BE2C (cell line): ENCODE results near the gene DDI2.
"Not testable (repeated sequence)": the region's sequence is repeated elsewhere in the genome, so short reads cannot be mapped to it uniquely, and the experiment has no call there.

Source experiments
- DNase-seq: peaks from one replicate; pipeline ENCODE4 v3.0.0-alpha.2; 2020
- H3K27me3 ChIP-seq: fragments of 250-450 bp; sonication (Bioruptor Pico); 2 replicates; pipeline ENCODE4 v1.5.1; 2020; ENCODE audit warnings: mild to moderate bottlenecking
- H3K36me3 ChIP-seq: fragments of 250-450 bp; sonication (Bioruptor Pico); 2 replicates; pipeline ENCODE4 v1.5.1; 2020; ENCODE audit warnings: mild to moderate bottlenecking
- H3K4me1 ChIP-seq: fragments of 250-450 bp; sonication (Bioruptor Pico); 2 replicates; pipeline ENCODE4 v1.5.1; 2020
- H3K4me3 ChIP-seq: 2 replicates; pipeline ENCODE4 v1.5.1; 2011; ENCODE audit warnings: low read depth, low read length
- H3K9me3 ChIP-seq: fragments of 250-450 bp; sonication (Bioruptor Pico); 2 replicates; pipeline ENCODE4 v1.5.1; 2020
- TF ChIP-seq, protein P1 (sequence below): IDR thresholded peaks from 2 replicates; pipeline ENCODE4 v1.5.1; 2012; ENCODE audit warnings: mild to moderate bottlenecking, low read depth, low read length

DDI2 gene

DNA sequence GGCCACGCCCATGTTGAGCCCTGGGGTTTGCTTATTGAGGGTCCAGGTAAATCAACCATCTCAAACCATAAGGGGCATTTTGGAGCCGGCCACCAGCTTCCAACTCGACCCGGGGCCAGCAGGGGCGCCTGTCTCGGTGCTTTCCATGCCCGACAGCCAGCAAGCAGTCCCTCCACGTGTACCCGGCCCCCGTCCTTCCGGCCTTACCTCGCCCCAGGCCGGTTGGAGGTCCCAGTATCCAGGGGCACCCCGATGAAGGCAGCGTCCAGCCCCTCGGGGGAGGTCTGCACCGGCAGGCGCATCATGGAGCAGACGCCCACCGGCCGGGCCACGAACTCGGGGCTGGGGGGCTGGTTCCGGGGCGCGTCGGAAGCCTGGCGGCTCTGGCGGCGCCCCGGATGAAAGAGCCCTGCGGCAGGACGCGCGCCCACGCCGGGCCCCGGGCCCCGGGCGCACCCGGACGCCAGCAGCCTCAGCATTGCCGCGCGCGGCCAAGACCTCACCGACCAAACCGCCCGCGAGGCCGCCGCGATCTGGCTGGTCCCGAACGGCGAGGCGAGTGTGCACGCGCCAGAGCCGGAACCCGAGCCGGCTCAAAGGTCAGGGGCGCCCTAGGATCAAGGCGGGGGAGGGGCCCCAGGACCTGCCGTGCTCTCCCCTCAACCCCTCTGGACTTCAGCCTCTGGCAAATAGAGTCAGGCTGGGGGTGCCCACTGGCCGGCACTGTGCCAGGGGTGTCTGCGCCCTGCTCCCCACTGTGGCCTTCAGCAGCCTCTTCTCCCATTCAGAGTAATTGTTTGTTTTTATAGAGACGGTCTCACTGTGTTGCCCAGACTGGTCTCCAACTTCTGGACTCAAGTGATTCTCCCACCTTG is 32.5 kb upstream of the DDI2 start, which contains the start of gene AGMAT:
TSS of gene AGMAT (minus strand) at position 563 of the 875 bp plus-strand sequence. CDS start at position 479, 84 bp downstream.
- Histone ChIP-seq H3K27me3 (no peaks in the 10 kb centered on the region), H3K4me3 (peak within 1 kb of the TSS; percentile 53)

DNA sequence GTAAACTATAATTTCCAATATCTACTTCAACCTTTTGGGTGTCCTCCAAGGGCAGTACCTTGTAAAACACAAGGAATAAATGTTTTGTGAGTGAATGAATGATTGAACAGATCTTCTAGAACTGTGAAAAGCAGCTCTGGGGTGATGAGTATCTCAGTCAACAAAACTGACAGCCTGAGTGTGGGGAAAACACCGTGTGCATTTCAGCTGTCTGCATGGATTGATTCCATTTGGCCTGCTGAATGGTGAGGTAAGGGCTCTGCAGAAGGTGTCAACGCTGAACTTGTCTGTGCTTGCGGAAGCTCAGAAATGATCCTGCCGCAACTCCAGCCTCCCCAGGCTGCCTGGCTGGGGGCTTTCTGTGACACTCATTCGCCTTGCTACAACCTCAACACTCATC is 25.0 kb upstream of the DDI2 start:
- no peaks in the 10 kb centered on the region for H3K27me3 ChIP-seq
- no peaks in the 10 kb centered on the region for H3K36me3 ChIP-seq
- TF ChIP-seq, protein P1, sequence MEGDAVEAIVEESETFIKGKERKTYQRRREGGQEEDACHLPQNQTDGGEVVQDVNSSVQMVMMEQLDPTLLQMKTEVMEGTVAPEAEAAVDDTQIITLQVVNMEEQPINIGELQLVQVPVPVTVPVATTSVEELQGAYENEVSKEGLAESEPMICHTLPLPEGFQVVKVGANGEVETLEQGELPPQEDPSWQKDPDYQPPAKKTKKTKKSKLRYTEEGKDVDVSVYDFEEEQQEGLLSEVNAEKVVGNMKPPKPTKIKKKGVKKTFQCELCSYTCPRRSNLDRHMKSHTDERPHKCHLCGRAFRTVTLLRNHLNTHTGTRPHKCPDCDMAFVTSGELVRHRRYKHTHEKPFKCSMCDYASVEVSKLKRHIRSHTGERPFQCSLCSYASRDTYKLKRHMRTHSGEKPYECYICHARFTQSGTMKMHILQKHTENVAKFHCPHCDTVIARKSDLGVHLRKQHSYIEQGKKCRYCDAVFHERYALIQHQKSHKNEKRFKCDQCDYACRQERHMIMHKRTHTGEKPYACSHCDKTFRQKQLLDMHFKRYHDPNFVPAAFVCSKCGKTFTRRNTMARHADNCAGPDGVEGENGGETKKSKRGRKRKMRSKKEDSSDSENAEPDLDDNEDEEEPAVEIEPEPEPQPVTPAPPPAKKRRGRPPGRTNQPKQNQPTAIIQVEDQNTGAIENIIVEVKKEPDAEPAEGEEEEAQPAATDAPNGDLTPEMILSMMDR, result no peak
- DNase-seq, result no peak
- no peak overlapping the region for H3K4me3 ChIP-seq
- no peaks in the 10 kb centered on the region for H3K4me1 ChIP-seq
- no peaks in the 10 kb centered on the region for H3K9me3 ChIP-seq

More for the DNA sequence above, 32.5 kb upstream of the DDI2 start, which contains the start of gene AGMAT:
- Histone ChIP-seq H3K36me3 (no peaks in the 10 kb centered on the region), H3K4me1 (no peaks in the 10 kb centered on the region), H3K9me3 (no peaks in the 10 kb centered on the region)
- TF ChIP-seq, protein P1, result peak; percentile 35; the same call in 1 of the 2 replicates
- DNase-seq, result peak; percentile 57

DNA sequence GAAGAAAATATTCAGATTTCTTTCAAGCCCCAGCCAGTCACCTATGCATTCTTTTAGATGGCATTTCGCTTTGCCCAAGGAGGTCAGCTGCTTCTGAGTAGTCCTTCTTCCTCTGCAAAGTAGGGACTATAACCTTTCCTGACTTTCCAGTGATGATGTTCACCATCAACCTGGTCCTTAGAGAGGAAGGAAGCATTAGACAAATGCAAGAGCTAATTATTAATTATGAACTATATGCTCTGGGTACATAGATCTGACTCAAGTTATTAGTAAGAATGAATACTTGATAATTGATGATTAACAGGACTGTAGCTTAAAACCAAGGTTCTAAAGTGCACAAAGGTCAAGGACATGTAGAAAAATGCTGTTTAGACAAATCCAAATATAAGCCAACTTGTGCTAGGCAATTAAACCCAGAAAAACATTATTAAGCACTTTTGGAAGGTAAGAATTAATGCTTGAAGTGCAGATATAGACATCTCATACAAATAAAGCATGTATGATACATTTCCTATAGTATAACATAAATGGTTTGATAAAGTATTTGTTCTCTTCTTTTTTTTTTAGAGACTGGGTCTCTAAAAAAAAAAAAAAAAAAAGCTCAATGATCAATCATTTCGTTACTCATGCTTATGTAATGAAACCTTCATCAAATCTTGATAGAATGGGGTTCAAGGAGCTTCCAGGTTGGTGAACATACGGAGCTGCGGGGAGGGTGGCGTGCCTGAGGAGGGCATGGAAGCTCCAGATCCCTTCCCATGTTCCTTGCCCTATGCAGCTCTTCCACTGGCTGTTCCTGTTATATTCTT is 21.2 kb upstream of the DDI2 start:
- Histone ChIP-seq H3K4me1 (no peaks in the 10 kb centered on the region), H3K36me3 (no peaks in the 10 kb centered on the region), H3K4me3 (no peak overlapping the region), H3K27me3 (no peaks in the 10 kb centered on the region), H3K9me3 (no peaks in the 10 kb centered on the region)
- TF ChIP-seq, protein P1, result no peak
- no peak for DNase-seq

DNA sequence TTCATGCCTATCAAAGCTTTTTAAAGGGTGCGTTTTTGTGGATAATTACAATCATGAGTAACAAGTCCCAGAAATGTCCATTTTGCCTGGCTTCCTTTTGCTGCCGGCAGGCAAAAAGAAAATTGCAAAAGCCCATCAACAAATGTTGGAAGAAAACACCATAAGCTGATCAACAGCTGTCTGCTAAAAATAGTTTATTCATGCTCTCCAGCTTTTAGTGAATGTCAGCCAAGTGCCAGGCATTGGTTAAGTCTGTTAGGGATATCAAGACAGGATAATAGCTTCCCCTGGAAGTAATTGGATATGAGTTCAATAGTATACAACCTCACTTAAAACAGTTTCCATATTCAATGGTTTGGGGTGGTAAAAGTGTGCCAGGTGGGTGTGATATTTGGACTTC is 18.8 kb upstream of the DDI2 start:
- Histone ChIP-seq H3K36me3 (no peaks in the 10 kb centered on the region), H3K9me3 (no peaks in the 10 kb centered on the region), H3K4me3 (no peak overlapping the region), H3K27me3 (no peaks in the 10 kb centered on the region), H3K4me1 (no peaks in the 10 kb centered on the region)
- TF ChIP-seq, protein P1, result no peak
- no peak for DNase-seq

DNA sequence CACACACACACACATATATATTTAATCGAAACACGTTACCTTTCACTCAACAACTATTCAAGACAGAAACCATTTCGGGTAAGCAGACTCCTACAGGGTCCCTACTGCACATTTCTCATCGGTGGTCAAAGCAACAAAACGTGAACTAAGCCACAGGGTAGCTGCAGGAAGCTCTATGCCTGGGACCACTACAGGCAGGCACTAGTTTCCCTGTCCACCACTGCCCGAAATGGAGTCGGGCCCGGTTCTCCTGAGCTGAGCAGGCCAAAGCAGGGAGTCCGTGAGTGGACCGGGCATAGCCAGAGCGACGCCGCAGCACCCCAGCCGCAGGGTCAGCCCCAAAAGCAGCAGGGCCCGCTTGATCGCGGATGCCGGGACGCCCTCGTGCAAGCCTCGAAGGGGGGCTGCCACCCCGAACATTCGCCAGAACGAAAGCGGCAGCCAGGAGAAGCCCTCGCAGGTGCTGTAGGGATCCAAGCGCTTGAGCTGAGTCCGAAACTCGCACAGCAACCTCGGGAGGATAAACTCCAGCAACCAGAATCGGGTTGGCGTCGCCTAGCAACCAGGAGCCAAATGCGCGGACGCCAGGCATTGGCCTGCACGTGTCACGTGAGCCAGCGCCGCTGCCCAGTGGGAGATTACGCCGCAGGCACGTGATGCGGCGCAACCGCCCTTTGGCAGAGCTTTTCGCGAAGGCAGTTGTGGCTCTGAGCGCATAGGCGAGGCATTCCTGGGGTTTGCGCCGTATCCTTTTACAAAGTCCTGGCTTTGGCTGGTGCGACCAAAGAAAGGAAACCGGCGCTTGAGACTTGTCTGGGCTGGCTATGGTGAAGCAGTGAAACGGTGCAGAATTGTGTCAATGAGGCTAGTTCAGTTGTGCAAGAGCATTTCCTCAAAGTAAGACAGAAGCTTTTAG is 13.9 kb upstream of the DDI2 start:
- H3K4me1 ChIP-seq, result no peaks in the 10 kb centered on the region
- peak overlapping the region; percentile 71 for H3K4me3 ChIP-seq
- DNase-seq, result peak; percentile 93
- no peaks in the 10 kb centered on the region for H3K9me3 ChIP-seq
- H3K36me3 ChIP-seq, result no peaks in the 10 kb centered on the region
- TF ChIP-seq, protein P1, result no peak
- H3K27me3 ChIP-seq, result no peaks in the 10 kb centered on the region

DNA sequence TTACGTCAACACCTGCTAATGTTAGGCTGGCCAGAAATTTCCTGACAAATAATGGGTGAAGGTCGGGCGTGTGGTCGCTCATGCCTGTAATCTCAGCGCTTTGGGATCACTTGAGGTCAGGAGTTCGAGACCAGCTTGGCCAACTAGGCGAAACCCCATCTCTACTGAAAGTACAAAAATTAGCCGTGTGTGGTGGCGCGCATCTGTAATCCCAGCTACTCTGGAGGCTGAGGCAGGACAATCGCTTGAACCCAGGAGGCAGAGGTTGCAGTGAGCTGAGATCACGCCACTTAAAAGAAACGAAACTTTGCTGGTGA is 13.3 kb upstream of the DDI2 start:
- H3K4me3 ChIP-seq, result peak overlapping the region; percentile 71
- not testable (repeated sequence) for H3K4me1 ChIP-seq, H3K9me3 ChIP-seq

DNA sequence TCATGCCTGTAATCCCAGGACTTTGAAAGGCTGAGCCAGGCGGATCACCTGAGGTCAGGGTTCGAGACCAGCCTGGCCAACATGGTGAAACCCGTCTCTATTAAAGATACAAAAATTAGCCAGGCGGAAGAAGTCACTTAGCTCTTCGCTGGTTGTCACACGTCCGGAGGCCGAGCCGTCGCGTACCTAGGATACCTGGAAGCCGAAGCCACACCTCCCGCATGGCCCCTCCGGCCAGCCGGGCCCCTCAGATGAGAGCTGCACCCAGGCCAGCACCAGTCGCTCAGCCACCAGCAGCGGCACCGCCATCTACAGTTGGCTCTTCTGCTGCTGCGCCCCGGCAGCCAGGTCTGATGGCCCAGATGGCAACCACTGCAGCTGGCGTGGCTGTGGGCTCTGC is 12.9 kb upstream of the DDI2 start:
- not testable (repeated sequence) for DNase-seq, H3K36me3 ChIP-seq, H3K9me3 ChIP-seq, H3K4me3 ChIP-seq, H3K27me3 ChIP-seq, H3K4me1 ChIP-seq

More for the DNA sequence above, 13.3 kb upstream of the DDI2 start:
- H3K36me3 ChIP-seq, H3K27me3 ChIP-seq, DNase-seq: not testable (repeated sequence)
